OCI-M2 (cell line): Measurements from ENCODE around the gene SSH3.

Experiments
- DNase-seq: peaks from one replicate; lab custom pipeline; 2025; ENCODE audit not compliant: unreplicated experiment; lab: John Stamatoyannopoulos, UW

The SSH3 gene

GRCh38 chr11:67291481-67292381 lies 11.6 kb upstream of the SSH3 start:
- DNase-seq = no peak

GRCh38 chr11:67292671-67293070 lies 10.7 kb upstream of the SSH3 start:
- no peak for DNase-seq

DNA sequence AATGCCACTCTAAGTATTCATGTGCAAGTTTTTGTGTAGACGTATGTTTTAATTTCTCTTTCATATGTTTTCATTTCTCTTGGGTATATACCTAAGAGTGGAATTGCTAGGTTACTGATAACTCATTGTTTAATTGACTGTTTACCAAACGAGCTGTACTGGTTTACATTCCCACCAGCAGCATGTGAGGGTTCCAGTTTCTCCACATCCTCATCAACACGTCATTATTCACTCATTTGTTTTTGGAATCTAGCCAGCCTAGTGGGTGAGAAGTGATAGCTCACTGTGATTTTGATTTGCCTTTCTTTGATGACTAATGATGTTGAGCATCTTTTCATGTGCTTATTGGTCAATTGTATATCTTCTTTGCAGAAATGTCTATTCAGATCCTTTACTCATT lies 10.2 kb upstream of the SSH3 start:
- DNase-seq = no peak

- no peak for DNase-seq
These were observed 7.5 kb upstream of the SSH3 start for GRCh38 chr11:67295846-67296245.

DNA sequence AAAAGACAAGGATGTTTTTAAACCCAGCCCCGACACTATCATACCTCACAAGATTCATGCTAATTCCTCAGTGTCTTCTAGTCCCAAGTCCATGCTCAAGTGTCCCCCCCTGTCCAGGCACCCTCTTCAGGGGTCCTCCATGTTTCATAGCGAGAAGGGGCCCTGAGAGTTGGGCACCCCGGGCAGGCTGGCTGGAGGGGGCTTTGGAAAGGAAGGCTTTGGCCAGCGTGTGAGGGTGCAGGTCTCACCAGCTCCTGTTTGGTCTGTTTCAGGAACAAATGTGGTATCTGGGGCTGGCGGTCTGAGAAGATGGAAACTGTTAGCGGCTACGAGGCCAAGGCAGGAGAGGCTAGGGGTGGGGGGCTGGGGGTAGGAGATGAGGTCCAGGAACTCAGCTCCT lies 4.5 kb upstream of the SSH3 start:
- no peak for DNase-seq

DNA sequence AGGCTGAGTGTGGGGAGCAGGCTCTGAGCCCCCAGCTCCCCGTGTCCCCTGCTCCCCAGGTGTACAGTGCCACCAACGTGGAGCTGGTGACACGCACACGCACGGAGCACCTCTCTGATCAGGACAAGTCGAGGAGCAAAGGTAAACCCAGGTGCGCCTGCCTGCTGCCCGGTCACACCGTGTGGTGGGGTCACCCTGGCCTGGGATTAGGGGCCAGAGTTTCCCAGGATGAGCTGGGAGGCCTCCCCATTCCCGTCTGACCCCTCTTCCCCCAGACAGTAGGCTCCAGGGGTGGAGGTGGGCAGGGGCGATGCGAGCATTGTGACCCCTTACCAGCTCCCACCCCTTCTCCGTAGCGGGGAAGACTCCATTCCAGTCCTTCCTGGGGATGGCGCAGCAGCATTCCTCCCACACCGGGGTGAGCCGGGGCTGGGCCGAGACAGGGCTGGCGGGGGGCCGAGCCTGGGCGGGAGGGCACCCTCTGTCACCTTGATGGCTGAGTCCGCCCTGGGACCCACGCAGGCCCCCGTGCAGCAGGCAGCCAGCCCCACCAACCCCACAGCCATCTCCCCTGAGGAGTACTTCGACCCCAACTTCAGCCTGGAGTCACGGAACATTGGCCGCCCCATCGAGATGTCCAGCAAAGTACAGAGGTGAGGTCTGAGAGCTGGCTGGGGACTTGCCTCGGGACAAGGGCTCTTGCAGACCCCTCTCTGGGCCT lies 3.7 kb upstream of the SSH3 start:
- DNase-seq = no peak

- DNase-seq = no peak
These were observed 3.0 kb upstream of the SSH3 start for GRCh38 chr11:67300256-67300755.

- DNase-seq = no peak
These were observed 2.5 kb upstream of the SSH3 start for GRCh38 chr11:67300756-67301312.

DNA sequence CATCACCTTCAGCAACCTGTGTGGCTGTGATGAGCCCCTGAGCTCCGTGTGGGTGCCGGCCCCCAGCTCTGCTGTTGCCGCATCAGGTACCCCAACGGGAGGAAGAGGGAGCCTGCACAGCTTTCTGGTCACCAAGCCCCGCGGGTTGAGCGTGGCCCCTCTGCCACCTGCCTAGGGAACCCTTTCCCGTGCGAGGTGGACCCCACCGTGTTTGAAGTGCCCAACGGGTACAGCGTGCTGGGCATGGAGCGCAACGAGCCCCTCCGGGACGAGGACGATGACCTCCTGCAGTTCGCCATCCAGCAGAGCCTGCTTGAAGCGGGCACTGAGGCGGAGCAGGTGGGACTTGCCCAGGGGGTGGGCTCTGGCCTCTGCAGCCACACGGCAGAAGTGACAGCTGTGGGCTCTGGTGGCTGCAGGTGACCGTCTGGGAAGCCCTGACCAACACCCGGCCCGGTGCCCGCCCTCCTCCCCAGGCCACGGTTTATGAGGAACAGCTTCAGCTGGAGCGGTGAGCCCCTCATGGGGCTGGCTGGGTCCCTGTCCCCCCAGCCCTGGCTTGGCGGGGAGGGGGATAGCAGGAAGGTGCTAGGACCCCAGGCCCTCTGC lies 1.9 kb upstream of the SSH3 start:
- no peak for DNase-seq

GRCh38 chr11:67301951-67302516 lies 1.3 kb upstream of the SSH3 start:
- DNase-seq = no peak

DNA sequence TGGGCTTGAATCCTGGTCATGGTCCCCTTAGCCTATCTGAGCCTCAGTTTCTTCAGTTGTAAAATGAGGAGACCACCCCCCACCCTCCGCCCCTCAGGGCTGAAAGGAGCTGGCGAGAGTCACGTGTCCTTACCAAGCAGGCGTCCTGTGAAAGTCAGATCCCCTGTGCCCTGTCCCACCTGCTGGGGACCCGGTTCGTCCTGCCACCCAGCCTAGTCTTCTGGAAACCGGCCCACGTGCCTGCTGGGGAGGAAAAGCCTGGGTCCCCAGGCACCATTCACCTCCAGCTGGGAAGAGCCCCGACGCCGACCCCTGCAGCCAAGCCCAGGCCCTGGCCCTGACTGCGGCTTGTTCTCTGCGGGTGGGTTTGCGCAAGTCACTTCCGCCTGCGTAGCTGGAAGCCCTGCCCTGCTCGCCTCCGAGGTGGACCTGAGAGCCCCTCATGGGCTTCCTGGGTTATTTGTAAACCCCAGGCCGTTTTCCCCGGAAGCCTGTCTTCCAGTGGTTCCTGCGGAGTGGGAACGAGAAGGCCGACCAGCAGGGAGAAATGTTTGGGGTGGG lies 679 bp upstream of the SSH3 start:
- DNase-seq = no peak

DNA sequence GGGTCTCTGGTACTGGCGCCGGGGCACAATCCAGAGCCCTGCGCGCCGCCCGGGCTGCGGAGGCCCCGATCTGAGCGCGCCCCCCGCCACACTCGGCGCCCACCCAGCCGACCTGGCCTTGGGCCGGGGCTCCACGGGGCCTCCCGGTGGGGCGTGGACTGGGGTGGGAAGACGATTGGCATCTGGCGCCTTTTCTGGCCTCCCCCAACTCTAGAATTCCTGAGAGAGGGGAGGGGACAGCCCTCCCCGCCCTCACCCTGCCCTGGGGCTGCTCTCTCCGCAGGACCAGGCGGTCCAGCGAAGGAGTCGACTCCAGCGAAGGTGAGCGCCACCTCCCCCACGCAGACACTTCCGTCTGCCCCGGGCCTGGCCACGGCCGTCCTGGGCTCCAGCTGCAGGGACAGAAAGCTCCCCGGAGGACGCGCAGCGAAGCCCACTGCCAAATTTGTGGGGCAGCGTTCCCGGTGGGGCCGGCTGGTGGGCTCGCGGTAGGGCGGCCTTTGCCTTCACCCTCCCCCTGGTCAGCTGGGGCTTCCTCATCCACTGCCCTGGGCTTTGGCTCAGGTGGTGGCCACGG lies 593 bp downstream of the SSH3 start:
- no peak for DNase-seq

DNA sequence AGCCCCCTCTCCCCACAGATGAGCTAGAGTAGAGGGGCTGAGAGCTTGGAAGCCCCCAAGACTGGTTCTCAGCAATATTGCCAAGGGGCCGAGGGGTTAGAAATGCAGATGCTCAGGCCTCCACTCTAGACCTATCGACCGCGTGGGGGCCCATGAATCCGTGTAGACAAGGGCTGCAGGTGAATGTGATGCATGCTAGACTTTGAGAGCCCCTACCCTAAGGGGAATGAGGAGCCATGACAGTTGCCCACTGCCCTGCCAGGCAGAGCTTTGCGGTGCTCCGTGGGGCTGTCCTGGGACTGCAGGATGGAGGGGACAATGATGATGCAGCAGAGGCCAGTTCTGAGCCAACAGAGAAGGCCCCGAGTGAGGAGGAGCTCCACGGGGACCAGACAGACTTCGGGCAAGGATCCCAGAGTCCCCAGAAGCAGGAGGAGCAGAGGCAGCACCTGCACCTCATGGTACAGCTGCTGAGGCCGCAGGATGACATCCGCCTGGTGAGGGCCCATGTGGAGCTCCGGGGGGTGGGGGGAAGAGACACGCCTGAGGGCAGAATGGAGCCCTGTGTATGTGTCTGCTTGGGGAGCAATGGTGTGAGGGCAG lies 1.3 kb downstream of the SSH3 start:
- no peak for DNase-seq

- DNase-seq = no peak
These were observed 3.6 kb downstream of the SSH3 start for GRCh38 chr11:67306769-67307544.

GRCh38 chr11:67307545-67308001 lies 4.2 kb downstream of the SSH3 start:
- DNase-seq = no peak

GRCh38 chr11:67308031-67308866 lies 4.9 kb downstream of the SSH3 start:
- DNase-seq = no peak

- DNase-seq = no peak
These were observed 5.8 kb downstream of the SSH3 start for GRCh38 chr11:67309166-67309565.

GRCh38 chr11:67309661-67310061 lies 6.3 kb downstream of the SSH3 start:
- DNase-seq = no peak
